Keratinocyte (primary cell): Measurements from ENCODE around the gene UBE2V1. TPM values are rescaled to one million over a fixed set of nuclear protein-coding genes. Genes with fewer than 3 reads are reported as not detected.

Experiments used
- DNase-seq: peaks from one replicate; pipeline ENCODE4 v3.0.0-alpha.2; 2011; ENCODE audit warnings: low read depth, missing footprints, low spot score
- FAIRE-seq: peaks from 2 replicates; lab custom pipeline; 2011; peaks lifted over from hg19 to GRCh38; lab: Jason Lieb, UNC
- H2AFZ ChIP-seq: 2 replicates; pipeline ENCODE4 v1.6.0; 2012; ENCODE audit warnings: low read length, control low read depth, inconsistent platforms; ENCODE audit not compliant: control insufficient read depth
- H3K27ac ChIP-seq: 2 replicates; pipeline ENCODE4 v1.5.1; 2011; ENCODE audit warnings: low read length; ENCODE audit not compliant: control insufficient read depth, insufficient read depth
- H3K27me3 ChIP-seq: 3 replicates; pipeline ENCODE4 v1.6.0; 2011; ENCODE audit warnings: low read length; ENCODE audit not compliant: control insufficient read depth, insufficient read depth; ENCODE audit errors: extremely low read depth
- H3K36me3 ChIP-seq, 2 experiments: 2 replicates in 1 of 2; 3 replicates in 1 of 2; pipeline ENCODE4 v1.5.1; 2011; ENCODE audit warnings: low read length in 2 of 2, mild to moderate bottlenecking in 1 of 2; ENCODE audit not compliant: control insufficient read depth in 2 of 2, insufficient read depth in 2 of 2; ENCODE audit errors: extremely low read depth in 1 of 2
- H3K4me1 ChIP-seq: 3 replicates; pipeline ENCODE4 v1.5.1; 2011; ENCODE audit warnings: low read length; ENCODE audit not compliant: control insufficient read depth, insufficient read depth; ENCODE audit errors: extremely low read depth
- H3K4me2 ChIP-seq: 3 replicates; pipeline ENCODE4 v1.6.0; 2011; ENCODE audit warnings: low read depth, low read length; ENCODE audit not compliant: control insufficient read depth, insufficient read depth; ENCODE audit errors: extremely low read depth
- H3K4me3 ChIP-seq, 3 experiments: fragments of 200-600 bp in 1 of 3; sonication (generic) in 1 of 3; 2 replicates in 2 of 3; 3 replicates in 1 of 3; pipeline ENCODE4 v1.5.1; 2011 to 2016; ENCODE audit warnings: low read length in 3 of 3, mild to moderate bottlenecking in 3 of 3, control low read depth in 2 of 3, inconsistent platforms in 1 of 3, low read depth in 1 of 3, mixed read lengths in 1 of 3, mixed run types in 1 of 3, moderate library complexity in 1 of 3; ENCODE audit not compliant: control insufficient read depth in 2 of 3, insufficient read depth in 2 of 3; ENCODE audit errors: extremely low read depth in 1 of 3
- H3K79me2 ChIP-seq: 2 replicates; pipeline ENCODE4 v1.6.0; 2012; ENCODE audit warnings: low read length; ENCODE audit not compliant: control insufficient read depth, insufficient read depth
- H3K9ac ChIP-seq: 3 replicates; pipeline ENCODE4 v1.6.0; 2011; ENCODE audit warnings: low read length; ENCODE audit not compliant: control insufficient read depth, insufficient read depth; ENCODE audit errors: extremely low read depth
- H3K9me1 ChIP-seq: 3 replicates; pipeline ENCODE4 v1.6.0; 2011; ENCODE audit warnings: low read length; ENCODE audit not compliant: control insufficient read depth, insufficient read depth; ENCODE audit errors: extremely low read depth
- H3K9me3 ChIP-seq: 2 replicates; pipeline ENCODE4 v1.5.1; 2012; ENCODE audit warnings: low read depth, low read length; ENCODE audit not compliant: control insufficient read depth
- H4K20me1 ChIP-seq: 3 replicates; pipeline ENCODE4 v1.6.0; 2011; ENCODE audit warnings: low read length; ENCODE audit not compliant: control insufficient read depth, insufficient read depth; ENCODE audit errors: extremely low read depth
- CTCF ChIP-seq, 3 experiments: IDR thresholded peaks in 1 of 3; conservative IDR thresholded peaks in 1 of 3; optimal IDR thresholded peaks in 1 of 3; 2 replicates in 2 of 3; 3 replicates in 1 of 3; pipeline versions ENCODE3 to v1.5.1; 2011; ENCODE audit warnings: low read length in 3 of 3, mild to moderate bottlenecking in 3 of 3, moderate library complexity in 2 of 3, control low read depth in 1 of 3, inconsistent platforms in 1 of 3; ENCODE audit not compliant: insufficient read depth in 2 of 3; ENCODE audit errors: extremely low read depth in 1 of 3
- dilution Hi-C: fragments of 300-500 bp; cut with MboI; formaldehyde crosslinking; loops from one replicate; pipeline ENCODE4 v1.7.0; 2020; ENCODE audit warnings: low sequenced_read_pairs; ENCODE audit not compliant: extremely low pct_ligation_motif_present
- polyA plus RNA-seq, 5 experiments: library from polyadenylated mRNA; depleted of rRNA in 3 of 5; stranded (reverse) in 3 of 5; stranded (forward) in 1 of 5; unstranded in 1 of 5; fragments of >200 nt; gene quantifications; 1 replicate in 1 of 5; 2 replicates in 3 of 5; 3 replicates in 1 of 5; pipeline versions ENCODE4 v1.2.1 to v1.2.3, GENCODE V29; 2011 to 2012; ENCODE audit warnings: missing spikeins in 2 of 5, low read depth in 1 of 5, low replicate concordance in 1 of 5

UBE2V1 gene
- polyA plus RNA-seq, 1 donor (not counting 4 experiments of a cell fraction or from before 2014, with no cell fraction given), result 117 TPM

DNA sequence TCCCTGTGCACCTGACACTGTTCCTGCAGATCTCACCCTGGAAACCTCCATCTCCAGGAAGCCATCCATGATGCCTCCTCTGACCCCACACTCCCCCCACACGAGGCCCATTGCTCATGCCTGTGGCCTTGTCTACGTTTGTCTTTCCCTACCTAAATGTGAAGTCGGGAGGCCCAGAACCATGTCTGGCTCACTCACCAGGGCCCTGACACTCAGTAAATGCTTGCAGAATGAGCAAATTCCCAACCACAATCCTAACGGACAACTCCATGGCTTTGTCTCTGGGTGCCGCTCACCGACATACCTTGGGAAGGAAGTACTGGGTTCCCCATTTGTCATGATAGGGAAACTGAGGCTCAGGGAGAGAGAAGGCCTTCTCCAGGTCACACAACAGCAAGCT is 33.3 kb upstream of the UBE2V1 start:
- Histone ChIP-seq H3K9me3 (no peaks in the 10 kb centered on the region), H3K79me2 (peaks cover 68% of the 10 kb centered on the region), H4K20me1 (peaks cover 10% of the 10 kb centered on the region), H3K27me3 (no peaks in the 10 kb centered on the region), H3K4me2 (peak overlapping the region; percentile 94), H2AFZ (no peak overlapping the region), H3K9me1 (peaks cover 3% of the 10 kb centered on the region), H3K9ac (peak overlapping the region; percentile 85), H3K4me3 (peak overlapping the region in 2 of 3 experiments; percentile 65 to 66), H3K27ac (peak overlapping the region; percentile 98), H3K36me3 (peaks cover 29 to 48% of the 10 kb centered on the region in 2 experiments), H3K4me1 (peaks cover 84% of the 10 kb centered on the region)
- no peak for FAIRE-seq
- dilution Hi-C loops, result no loop called here
- no peak for DNase-seq
- no peak for TF ChIP-seq CTCF (optimal IDR thresholded peaks at IDR 0.05 in 1 of 3, IDR thresholded peaks at IDR 0.05 in 1 of 3, conservative IDR thresholded peaks at IDR 0.05 in 1 of 3; ENCODE audit: extremely low read depth in 1 of 3, insufficient read depth in 2 of 3, low read length in 3 of 3)

GRCh38 chr20:50145566-50145965 is 32.6 kb upstream of the UBE2V1 start:
- peak overlapping the region; percentile 98 for H3K27ac ChIP-seq
- no peak for TF ChIP-seq CTCF (optimal IDR thresholded peaks at IDR 0.05 in 1 of 3, IDR thresholded peaks at IDR 0.05 in 1 of 3, conservative IDR thresholded peaks at IDR 0.05 in 1 of 3; ENCODE audit: extremely low read depth in 1 of 3, insufficient read depth in 2 of 3, low read length in 3 of 3)
- no peak overlapping the region for H2AFZ ChIP-seq
- H4K20me1 ChIP-seq, result peaks cover 12% of the 10 kb centered on the region
- peaks cover 84% of the 10 kb centered on the region for H3K4me1 ChIP-seq
- peaks cover 29 to 49% of the 10 kb centered on the region in 2 experiments for H3K36me3 ChIP-seq
- peak overlapping the region; percentile 85 for H3K9ac ChIP-seq
- dilution Hi-C loops, result no loop called here
- H3K9me3 ChIP-seq, result no peaks in the 10 kb centered on the region
- no peak overlapping the region for H3K4me2 ChIP-seq
- no peak overlapping the region for H3K4me3 ChIP-seq
- peaks cover 66% of the 10 kb centered on the region for H3K79me2 ChIP-seq
- DNase-seq, result no peak
- H3K9me1 ChIP-seq, result peaks cover 4% of the 10 kb centered on the region
- no peak for FAIRE-seq
- no peaks in the 10 kb centered on the region for H3K27me3 ChIP-seq
